Measurements from ENCODE around the gene HOXA13. TPM values are rescaled to one million over a fixed set of nuclear protein-coding genes. Genes with fewer than 3 reads are reported as not detected.

HOXA13 gene
- total and polyA plus RNA-seq, 2 experiments from 2014 or later, result not detected

GRCh38 chr7:27186668-27187474 is 13.0 kb downstream of the HOXA13 start:
- Mint-ChIP-seq H3K27me3 (ENCODE audit: insufficient read depth, low read depth, poor library complexity) (peaks cover 100% of the 10 kb centered on the region), H3K9me3 (peaks cover 4% of the 10 kb centered on the region; the same call in 2 of the 3 replicates), H3K27ac (no peak overlapping the region), H3K4me1 (peaks cover 38% of the 10 kb centered on the region), H3K4me3 (no peak overlapping the region; the same call in 2 of the 3 replicates), H3K36me3 (ENCODE audit: low read depth) (no peaks in the 10 kb centered on the region)
- Histone ChIP-seq H3F3A (replicated peaks; ENCODE audit: low read depth) (peaks cover 74% of the 10 kb centered on the region), H3K27ac (ENCODE audit: low read depth) (no peak overlapping the region), H4K20me1 (replicated peaks; ENCODE audit: insufficient read depth) (peaks cover 49% of the 10 kb centered on the region), H3K4me1 (ENCODE audit: insufficient read depth) (peaks cover 70% of the 10 kb centered on the region), H3K79me2 (replicated peaks; ENCODE audit: insufficient read depth) (no peaks in the 10 kb centered on the region), H3K27me3 (ENCODE audit: insufficient read depth) (peaks cover 100% of the 10 kb centered on the region), H3K36me3 (ENCODE audit: insufficient read depth) (no peaks in the 10 kb centered on the region), H3K4me2 (peak overlapping the region; percentile 77), H3K4me3 (peak overlapping the region; percentile 48), H2AFZ (no peak overlapping the region), H3K9me2 (ENCODE audit: insufficient read depth) (no peaks in the 10 kb centered on the region)
- DNase-seq (ENCODE audit: low spot score) (no peak), ATAC-seq (no peak)
- TF ChIP-seq REST (IDR thresholded peaks at IDR 0.05; ENCODE audit: unreplicated experiment) (no peak), ETS1 (IDR thresholded peaks at IDR 0.05) (no peak), ZNF462 (CRISPR knock-in tag; IDR thresholded peaks at IDR 0.05) (no peak), NANOG (IDR thresholded peaks at IDR 0.05; ENCODE audit: borderline replicate concordance) (no peak), STAT1 (IDR thresholded peaks at IDR 0.05; ENCODE audit: unreplicated experiment) (no peak), ZNF331 (CRISPR knock-in tag; IDR thresholded peaks at IDR 0.05; ENCODE audit: low read depth) (no peak), EZH2 (IDR thresholded peaks at IDR 0.05; ENCODE audit: low read depth, unreplicated experiment) (peak; percentile 80)

Data from GM23338 (cell line).